Stimulated activated CD4-positive, alpha-beta T cell treated with anti-CD3 and anti-CD28 coated beads, Interleukin-15, amount 100 ng/mL, for 24 hours (primary cell): ENCODE data around the gene EIF4EBP2.

Source experiments
- DNase-seq: peaks from one replicate; pipeline ENCODE4 v3.0.0-alpha.2; 2020

The EIF4EBP2 gene

DNA sequence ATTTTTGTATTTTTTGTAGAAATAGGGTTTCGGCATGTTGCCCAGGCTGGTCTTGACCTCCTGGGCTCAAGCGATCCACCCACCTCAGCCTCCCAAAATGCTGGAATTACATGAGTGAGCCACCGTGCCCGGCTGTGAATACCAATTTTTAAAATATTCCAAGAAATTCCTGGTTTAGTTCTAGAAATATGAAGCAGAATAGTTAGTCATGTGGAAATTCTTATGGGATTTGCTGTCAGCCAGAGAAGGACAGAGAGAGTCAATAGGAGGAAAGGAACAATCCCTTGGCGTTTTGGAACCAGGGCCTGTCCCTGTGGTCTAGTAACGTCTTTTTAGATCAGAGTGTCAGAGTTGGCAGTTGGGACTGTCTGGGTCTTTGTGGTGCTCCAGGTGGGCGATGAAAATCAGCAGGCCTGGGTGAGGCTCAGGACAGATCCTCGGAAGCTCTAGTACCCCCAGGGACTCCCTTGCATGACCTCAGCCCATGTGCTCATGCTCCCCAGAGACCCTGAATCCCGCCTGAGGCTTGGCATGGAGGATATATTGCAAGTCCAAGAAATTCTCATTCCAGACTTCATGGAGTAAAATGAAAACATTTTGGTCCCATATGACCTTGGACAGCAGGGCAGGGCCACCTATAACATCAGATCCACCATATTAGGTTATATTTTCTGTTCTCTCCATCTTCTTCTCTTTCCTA lies 29.8 kb downstream of the EIF4EBP2 start:
- DNase-seq: no peak

GRCh38 chr10:70435241-70436085 lies 31.5 kb downstream of the EIF4EBP2 start:
- DNase-seq: no peak

- DNase-seq: no peak
Observed at GRCh38 chr10:70437721-70438120, 33.8 kb downstream of the EIF4EBP2 start.

DNA sequence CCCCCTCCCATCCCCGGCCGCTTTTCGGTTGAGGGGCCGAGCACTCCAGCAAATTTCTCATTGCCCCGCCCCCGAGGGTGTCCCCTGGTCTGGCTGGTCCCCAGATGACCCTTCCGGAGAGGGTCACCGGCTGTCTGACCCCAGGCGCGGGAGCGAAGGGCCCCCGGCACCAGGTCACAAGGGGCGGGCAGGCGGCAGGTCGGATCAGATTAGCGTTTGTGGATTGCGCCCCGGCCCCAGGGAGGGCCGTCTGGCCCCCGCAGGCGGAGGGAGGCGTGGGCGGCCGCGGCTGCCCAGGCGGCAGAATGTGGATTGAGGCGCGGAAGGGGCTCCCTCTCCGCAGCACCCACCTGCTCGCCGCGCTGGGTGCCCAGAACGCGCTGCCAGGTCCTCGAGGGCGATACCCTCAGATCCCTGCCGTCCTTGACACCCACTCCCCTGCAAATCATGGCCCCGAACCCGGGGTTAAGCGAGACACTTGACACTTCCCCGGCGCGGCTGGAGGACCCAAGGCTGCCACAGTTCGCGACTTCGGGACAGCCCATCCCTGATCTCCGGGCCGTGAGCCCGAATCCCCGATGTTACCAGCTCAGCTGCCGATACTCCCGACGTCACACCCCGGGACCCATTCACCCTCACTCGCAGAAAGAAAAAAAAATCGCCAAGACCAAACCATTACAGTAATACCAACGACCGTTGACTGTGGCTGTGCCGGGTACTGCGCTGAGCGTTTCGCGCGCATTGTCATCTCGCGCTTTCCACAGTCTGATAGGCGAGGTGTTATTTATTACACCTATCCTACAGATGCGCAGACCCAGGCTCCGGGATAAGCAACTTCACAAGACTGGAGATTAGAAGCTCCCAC lies 36.6 kb downstream of the EIF4EBP2 start:
- DNase-seq: peak; percentile 42

GRCh38 chr10:70441161-70441894 lies 37.4 kb downstream of the EIF4EBP2 start, which contains the start of gene NODAL:
Gene NODAL, minus strand, starts transcription at chr10:70441681. Its CDS starts 14 bp downstream, at chr10:70441667.
- peak; percentile 16 for DNase-seq

- DNase-seq: no peak
Observed at GRCh38 chr10:70441895-70442309, 38.0 kb downstream of the EIF4EBP2 start.

DNA sequence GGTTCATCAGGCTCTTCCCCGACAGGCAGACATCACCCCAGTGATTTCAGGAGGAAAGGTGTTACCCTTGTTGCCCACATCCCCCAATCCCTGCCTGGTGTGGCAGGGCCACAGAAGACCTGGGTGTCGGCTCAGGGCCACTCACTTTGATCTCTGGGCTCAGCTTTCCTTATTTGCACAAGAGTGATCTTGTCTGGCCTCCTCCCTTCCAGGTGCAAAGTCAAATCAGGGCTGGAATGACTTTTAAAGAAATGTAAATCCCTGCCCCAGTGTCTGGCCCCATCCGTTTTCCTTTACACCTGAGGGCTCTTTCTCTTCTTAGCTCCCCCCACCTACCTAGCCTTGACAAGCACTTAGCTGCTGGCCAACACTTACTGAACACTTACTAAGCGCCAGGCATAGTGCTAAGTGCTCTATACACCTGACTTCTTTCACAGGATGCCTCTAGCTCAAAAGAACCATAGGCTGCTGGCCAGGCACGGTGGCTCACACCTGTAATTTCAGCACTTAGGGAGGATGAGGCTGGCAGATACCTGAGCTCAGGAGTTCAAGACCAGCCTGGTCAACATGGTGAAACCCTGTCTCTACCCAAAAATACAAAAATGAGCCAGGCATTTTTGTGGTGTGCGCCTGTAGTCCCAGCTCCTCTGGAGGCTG lies 38.5 kb downstream of the EIF4EBP2 start:
- DNase-seq: no peak

- DNase-seq: no peak
Observed at GRCh38 chr10:70444744-70445143, 40.8 kb downstream of the EIF4EBP2 start.

- no peak for DNase-seq
Observed at GRCh38 chr10:70445718-70446657, 42.0 kb downstream of the EIF4EBP2 start.

- no peak for DNase-seq
Observed at GRCh38 chr10:70448236-70448635, 44.3 kb downstream of the EIF4EBP2 start.

GRCh38 chr10:70455213-70455630 lies 51.3 kb downstream of the EIF4EBP2 start:
- no peak for DNase-seq

- no peak for DNase-seq
Observed at GRCh38 chr10:70456164-70456563, 52.2 kb downstream of the EIF4EBP2 start.

GRCh38 chr10:70457759-70458305 lies 53.9 kb downstream of the EIF4EBP2 start:
- no peak for DNase-seq

DNA sequence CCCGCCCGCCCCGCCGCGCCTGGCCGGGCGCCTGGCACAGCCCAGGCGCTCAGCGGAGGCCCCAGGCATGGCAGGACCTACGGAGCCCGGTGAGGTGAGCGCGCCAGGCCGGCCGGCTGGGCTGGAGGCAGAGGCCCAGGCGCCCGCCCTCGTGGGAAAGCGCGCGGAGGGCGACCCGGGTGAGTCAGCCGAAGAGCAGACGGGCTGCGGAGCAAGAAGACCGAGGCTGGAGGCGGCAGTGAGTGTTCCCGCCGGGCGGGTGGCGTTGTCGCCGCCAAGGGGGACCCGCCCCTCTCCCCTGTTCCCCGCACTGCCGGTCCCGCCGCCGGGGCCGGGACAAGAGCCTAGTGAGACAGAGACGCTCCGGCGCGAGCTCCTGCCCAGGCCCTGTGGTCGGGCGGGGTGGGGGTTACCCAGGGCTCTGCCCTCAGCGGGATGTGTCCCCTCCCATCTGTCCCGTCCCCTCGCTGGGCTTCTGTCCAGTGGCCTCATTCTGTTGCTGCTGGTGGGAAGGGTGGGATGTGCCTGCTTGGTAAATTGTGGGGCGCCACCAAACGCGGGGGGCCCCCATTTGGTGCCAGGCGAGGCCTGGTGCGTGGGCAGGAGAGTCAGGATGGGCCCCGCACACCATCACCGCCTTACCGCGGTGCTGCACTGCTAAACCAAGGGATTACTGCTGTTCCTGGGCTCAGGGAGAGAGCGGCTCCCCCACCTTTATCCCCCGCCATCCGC lies 54.5 kb downstream of the EIF4EBP2 start:
- DNase-seq: peak; percentile 77

- no peak for DNase-seq
Observed at GRCh38 chr10:70459061-70459773, 55.3 kb downstream of the EIF4EBP2 start.

DNA sequence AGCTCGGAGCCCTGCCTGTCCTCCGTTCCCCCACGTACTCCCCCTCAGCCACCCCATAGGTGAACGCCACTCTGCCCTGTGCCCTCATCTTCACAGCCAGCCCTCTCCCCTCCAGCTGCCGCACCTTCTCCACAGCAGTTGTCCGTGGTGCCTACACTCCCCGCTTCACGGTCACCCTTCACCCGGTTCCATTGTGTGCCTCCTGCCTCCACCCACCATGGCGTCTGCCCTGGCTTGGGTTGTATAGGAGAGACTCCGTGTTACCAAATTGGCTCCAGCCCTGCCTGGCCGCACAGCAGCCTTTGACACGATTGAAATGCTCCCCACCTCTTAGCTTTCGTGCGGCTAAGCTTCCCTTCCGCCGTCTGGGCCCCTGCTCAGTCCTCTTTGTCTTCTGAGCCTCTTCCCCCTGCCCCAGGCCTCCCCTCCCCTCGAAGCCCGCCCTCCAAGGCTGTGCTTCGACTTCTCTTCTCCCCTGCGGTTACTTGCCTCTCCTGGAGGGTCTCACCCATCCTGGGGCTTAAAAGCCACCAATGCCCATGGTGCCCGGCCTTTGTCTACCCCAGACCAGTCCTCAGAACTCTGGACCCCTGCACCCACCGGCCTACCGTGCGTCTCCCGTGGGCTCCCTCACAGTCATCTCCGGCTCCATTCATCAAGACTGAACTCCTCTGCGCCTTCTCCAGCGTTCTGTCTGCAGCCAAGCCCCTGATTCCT lies 56.0 kb downstream of the EIF4EBP2 start:
- DNase-seq: no peak

- peak; percentile 66 for DNase-seq
Observed at GRCh38 chr10:70461397-70462348, 57.7 kb downstream of the EIF4EBP2 start.
